Measurements from ENCODE around the gene ADAM10.

ADAM10 gene

DNA sequence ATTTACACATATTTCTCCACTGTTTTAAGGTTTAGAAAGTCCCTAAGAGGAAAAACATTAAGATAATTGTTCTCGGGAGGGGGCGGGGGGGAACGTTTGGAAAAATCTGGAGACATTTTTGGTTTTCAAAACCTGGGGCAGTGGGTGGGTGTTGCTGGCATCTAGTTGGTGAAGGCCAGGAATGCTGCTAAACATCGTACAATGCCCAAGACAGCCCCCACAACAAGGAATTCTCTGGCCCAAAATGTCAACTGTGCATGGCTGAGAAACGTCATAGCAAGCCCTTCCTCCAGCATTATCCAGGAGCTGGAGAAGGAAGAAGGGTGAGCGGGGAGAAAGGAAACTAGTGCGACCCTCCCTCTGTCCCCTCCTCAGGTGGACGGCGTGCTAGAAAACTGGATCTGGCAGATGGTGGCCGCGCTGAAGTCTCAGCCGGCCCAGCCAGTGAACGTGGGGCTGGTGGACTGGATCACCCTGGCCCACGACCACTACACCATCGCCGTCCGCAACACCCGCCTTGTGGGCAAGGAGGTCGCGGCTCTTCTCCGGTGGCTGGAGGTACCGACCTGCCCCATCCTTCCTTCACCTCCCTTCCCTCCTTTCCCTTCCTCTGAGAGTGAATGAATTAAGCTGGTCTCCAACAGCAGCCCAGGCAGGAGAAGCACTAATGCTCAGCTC lies 208.0 kb downstream of the ADAM10 start:
- DNase-seq: no peak

GRCh38 chr15:58539548-58539947 lies 210.0 kb downstream of the ADAM10 start:
- no peak for DNase-seq

GRCh38 chr15:58538901-58539300 lies 210.6 kb downstream of the ADAM10 start:
- no peak for DNase-seq

Data from amygdala (tissue), 56 donors.